Activated naive CD8-positive, alpha-beta T cell treated with anti-CD3 and anti-CD28 coated beads, Interleukin-2, amount 10 ng/mL, durations not matched to agents 7 days and 5 days (primary cell): ENCODE data around the gene SZT2. TPM values are rescaled to one million over a fixed set of nuclear protein-coding genes. Genes with fewer than 3 reads are reported as not detected.
"Not testable (repeated sequence)": the region's sequence is repeated elsewhere in the genome, so short reads cannot be mapped to it uniquely, and the experiment has no call there.

Experiments used
- ATAC-seq: fragments of 150-1000 bp; cut with Tn5 transposase; one replicate; pipeline ENCODE4 v1.10.0; 2021; ENCODE audit warnings: low read depth, moderate library complexity
- POLR2A ChIA-PET: fragments of 350-600 bp; sonication (Branson Sonifier 250); formaldehyde crosslinking; loops from one replicate; lab custom pipeline; 2021; ENCODE audit warnings: antibody characterized with exemption; lab: Charles Lee
- DNase-seq: peaks from one replicate; pipeline ENCODE4 v3.0.0; 2021
- H3K27ac Mint-ChIP-seq: one replicate; pipeline ENCODE4 v1.8.0; 2022; ENCODE audit warnings: mild to moderate bottlenecking, mixed read lengths
- H3K27me3 Mint-ChIP-seq: one replicate; pipeline ENCODE4 v1.8.0; 2022; ENCODE audit warnings: mild to moderate bottlenecking, moderate library complexity, mixed read lengths
- H3K36me3 Mint-ChIP-seq: one replicate; pipeline ENCODE4 v1.8.0; 2021; ENCODE audit warnings: mild to moderate bottlenecking, mixed read lengths
- H3K4me1 Mint-ChIP-seq: one replicate; pipeline ENCODE4 v1.8.0; 2021; ENCODE audit warnings: mixed read lengths
- H3K4me3 Mint-ChIP-seq: one replicate; pipeline ENCODE4 v1.8.0; 2022; ENCODE audit warnings: mild to moderate bottlenecking, moderate library complexity, mixed read lengths
- H3K9me3 Mint-ChIP-seq: one replicate; pipeline ENCODE4 v1.8.0; 2021; ENCODE audit warnings: mixed read lengths
- total RNA-seq, 2 experiments: library from RNA; stranded (reverse); gene quantifications; one replicate each; pipeline ENCODE4 v1.2.3, GENCODE V29; 2021

SZT2 gene
- total RNA-seq, 2 experiments from 2014 or later: 84.8 to 88.2 TPM

- DNase-seq, H3K27ac Mint-ChIP-seq, H3K4me3 Mint-ChIP-seq, H3K9me3 Mint-ChIP-seq, H3K4me1 Mint-ChIP-seq, ATAC-seq, POLR2A ChIA-PET, H3K36me3 Mint-ChIP-seq: not testable (repeated sequence)
- peaks cover 25% of the 10 kb centered on the region for H3K27me3 Mint-ChIP-seq
Observed at GRCh38 chr1:43475611-43476401, 86.1 kb downstream of the SZT2 start.

GRCh38 chr1:43477716-43478115 is 88.0 kb downstream of the SZT2 start:
- no peak overlapping the region for H3K4me3 Mint-ChIP-seq
- H3K9me3 Mint-ChIP-seq: no peaks in the 10 kb centered on the region
- no peaks in the 10 kb centered on the region for H3K36me3 Mint-ChIP-seq
- peaks cover 8% of the 10 kb centered on the region for H3K4me1 Mint-ChIP-seq
- POLR2A ChIA-PET: no interaction called here
- H3K27ac Mint-ChIP-seq: no peak overlapping the region
- no peak for ATAC-seq
- DNase-seq: no peak
- peaks cover 25% of the 10 kb centered on the region for H3K27me3 Mint-ChIP-seq

- DNase-seq (no peak), ATAC-seq (no peak)
- POLR2A ChIA-PET: no interaction called here
- H3K27ac Mint-ChIP-seq: no peak overlapping the region
- peaks cover 25% of the 10 kb centered on the region for H3K27me3 Mint-ChIP-seq
- H3K9me3 Mint-ChIP-seq: no peaks in the 10 kb centered on the region
- H3K4me1 Mint-ChIP-seq: peaks cover 4% of the 10 kb centered on the region
- H3K36me3 Mint-ChIP-seq: peaks cover 2% of the 10 kb centered on the region
- H3K4me3 Mint-ChIP-seq: no peak overlapping the region
Observed at GRCh38 chr1:43479414-43479813, 89.7 kb downstream of the SZT2 start.

GRCh38 chr1:43481491-43481890 is 91.8 kb downstream of the SZT2 start:
- H3K9me3 Mint-ChIP-seq: peaks cover 4% of the 10 kb centered on the region
- H3K27me3 Mint-ChIP-seq: peaks cover 25% of the 10 kb centered on the region
- H3K36me3 Mint-ChIP-seq: peaks cover 2% of the 10 kb centered on the region
- POLR2A ChIA-PET: interaction anchor here (0.7 kb wide), 1 partner anchor 28 kb away, joined by 4 read pairs; the partner anchor contains the start of gene HYI
- no peak overlapping the region for H3K27ac Mint-ChIP-seq
- H3K4me1 Mint-ChIP-seq: peaks cover 4% of the 10 kb centered on the region
- ATAC-seq (no peak), DNase-seq (no peak)
- H3K4me3 Mint-ChIP-seq: peak overlapping the region; percentile 16

GRCh38 chr1:43482215-43482614 is 92.5 kb downstream of the SZT2 start:
- peaks cover 4% of the 10 kb centered on the region for H3K4me1 Mint-ChIP-seq
- peak overlapping the region; percentile 54 for H3K4me3 Mint-ChIP-seq

GRCh38 chr1:43484367-43484766 is 94.7 kb downstream of the SZT2 start:
- no peak for ATAC-seq
- H3K4me1 Mint-ChIP-seq: peaks cover 4% of the 10 kb centered on the region
- H3K27me3 Mint-ChIP-seq: peaks cover 10% of the 10 kb centered on the region
- POLR2A ChIA-PET: no interaction called here
- H3K4me3 Mint-ChIP-seq: no peak overlapping the region
- peaks cover 7% of the 10 kb centered on the region for H3K36me3 Mint-ChIP-seq
- no peak for DNase-seq
- no peak overlapping the region for H3K27ac Mint-ChIP-seq
- H3K9me3 Mint-ChIP-seq: peaks cover 12% of the 10 kb centered on the region

More at GRCh38 chr1:43482215-43482614, 92.5 kb downstream of the SZT2 start:
- Mint-ChIP-seq H3K36me3 (peaks cover 4% of the 10 kb centered on the region), H3K9me3 (peaks cover 6% of the 10 kb centered on the region), H3K27ac (peak overlapping the region; percentile 71), H3K27me3 (peaks cover 22% of the 10 kb centered on the region)
- POLR2A ChIA-PET: interaction anchor here (0.6 kb wide), 1 partner anchor 128 kb away, joined by 3 read pairs; no protein-coding TSS in a partner anchor
- ATAC-seq (no peak), DNase-seq (no peak)

GRCh38 chr1:43488165-43488564 is 98.5 kb downstream of the SZT2 start:
- Mint-ChIP-seq H3K4me1 (no peaks in the 10 kb centered on the region), H3K27me3 (peaks cover 7% of the 10 kb centered on the region), H3K4me3 (no peak overlapping the region), H3K36me3 (peaks cover 9% of the 10 kb centered on the region), H3K9me3 (peaks cover 26% of the 10 kb centered on the region), H3K27ac (no peak overlapping the region)
- POLR2A ChIA-PET: no interaction called here
- DNase-seq (no peak), ATAC-seq (no peak)

- POLR2A ChIA-PET: no interaction called here
- DNase-seq (no peak), ATAC-seq (no peak)
- Mint-ChIP-seq H3K4me3 (no peak overlapping the region), H3K4me1 (no peaks in the 10 kb centered on the region), H3K27ac (no peak overlapping the region), H3K9me3 (peaks cover 26% of the 10 kb centered on the region), H3K36me3 (peaks cover 7% of the 10 kb centered on the region), H3K27me3 (peaks cover 14% of the 10 kb centered on the region)
Observed at GRCh38 chr1:43491061-43491460, 101.4 kb downstream of the SZT2 start.

- DNase-seq (no peak), ATAC-seq (no peak)
- H3K27me3 Mint-ChIP-seq: peaks cover 12% of the 10 kb centered on the region
- no peak overlapping the region for H3K27ac Mint-ChIP-seq
- H3K36me3 Mint-ChIP-seq: peaks cover 5% of the 10 kb centered on the region
- no peak overlapping the region for H3K4me3 Mint-ChIP-seq
- H3K9me3 Mint-ChIP-seq: peaks cover 18% of the 10 kb centered on the region
- POLR2A ChIA-PET: no interaction called here
- no peaks in the 10 kb centered on the region for H3K4me1 Mint-ChIP-seq
Observed at GRCh38 chr1:43492826-43493225, 103.1 kb downstream of the SZT2 start.

- Mint-ChIP-seq H3K4me3 (no peak overlapping the region), H3K36me3 (peaks cover 4% of the 10 kb centered on the region), H3K9me3 (peaks cover 14% of the 10 kb centered on the region), H3K27me3 (peaks cover 12% of the 10 kb centered on the region), H3K27ac (no peak overlapping the region), H3K4me1 (no peaks in the 10 kb centered on the region)
- DNase-seq (no peak), ATAC-seq (no peak)
- POLR2A ChIA-PET: no interaction called here
Observed at GRCh38 chr1:43493661-43494450, 104.2 kb downstream of the SZT2 start.

- no peaks in the 10 kb centered on the region for H3K4me1 Mint-ChIP-seq
- H3K27me3 Mint-ChIP-seq: peaks cover 11% of the 10 kb centered on the region
- no peak overlapping the region for H3K27ac Mint-ChIP-seq
- no peak for DNase-seq
- H3K4me3 Mint-ChIP-seq: no peak overlapping the region
- ATAC-seq: no peak
- POLR2A ChIA-PET: no interaction called here
- peaks cover 9% of the 10 kb centered on the region for H3K9me3 Mint-ChIP-seq
- H3K36me3 Mint-ChIP-seq: no peaks in the 10 kb centered on the region
Observed at GRCh38 chr1:43495204-43495603, 105.5 kb downstream of the SZT2 start.

GRCh38 chr1:43499898-43500297 is 110.2 kb downstream of the SZT2 start:
- no peaks in the 10 kb centered on the region for H3K36me3 Mint-ChIP-seq
- DNase-seq (no peak), ATAC-seq (no peak)
- POLR2A ChIA-PET: no interaction called here
- H3K4me1 Mint-ChIP-seq: no peaks in the 10 kb centered on the region
- H3K27me3 Mint-ChIP-seq: peaks cover 7% of the 10 kb centered on the region
- no peak overlapping the region for H3K27ac Mint-ChIP-seq
- no peaks in the 10 kb centered on the region for H3K9me3 Mint-ChIP-seq
- H3K4me3 Mint-ChIP-seq: no peak overlapping the region

GRCh38 chr1:43501806-43502205 is 112.1 kb downstream of the SZT2 start:
- H3K27me3 Mint-ChIP-seq, H3K4me1 Mint-ChIP-seq, H3K9me3 Mint-ChIP-seq, POLR2A ChIA-PET, DNase-seq, H3K27ac Mint-ChIP-seq, ATAC-seq, H3K4me3 Mint-ChIP-seq, H3K36me3 Mint-ChIP-seq: not testable (repeated sequence)
